ENCODE results near the gene FLOT1.
"Not testable (repeated sequence)": the region's sequence is repeated elsewhere in the genome, so short reads cannot be mapped to it uniquely, and the experiment has no call there.

Gene FLOT1

DNA sequence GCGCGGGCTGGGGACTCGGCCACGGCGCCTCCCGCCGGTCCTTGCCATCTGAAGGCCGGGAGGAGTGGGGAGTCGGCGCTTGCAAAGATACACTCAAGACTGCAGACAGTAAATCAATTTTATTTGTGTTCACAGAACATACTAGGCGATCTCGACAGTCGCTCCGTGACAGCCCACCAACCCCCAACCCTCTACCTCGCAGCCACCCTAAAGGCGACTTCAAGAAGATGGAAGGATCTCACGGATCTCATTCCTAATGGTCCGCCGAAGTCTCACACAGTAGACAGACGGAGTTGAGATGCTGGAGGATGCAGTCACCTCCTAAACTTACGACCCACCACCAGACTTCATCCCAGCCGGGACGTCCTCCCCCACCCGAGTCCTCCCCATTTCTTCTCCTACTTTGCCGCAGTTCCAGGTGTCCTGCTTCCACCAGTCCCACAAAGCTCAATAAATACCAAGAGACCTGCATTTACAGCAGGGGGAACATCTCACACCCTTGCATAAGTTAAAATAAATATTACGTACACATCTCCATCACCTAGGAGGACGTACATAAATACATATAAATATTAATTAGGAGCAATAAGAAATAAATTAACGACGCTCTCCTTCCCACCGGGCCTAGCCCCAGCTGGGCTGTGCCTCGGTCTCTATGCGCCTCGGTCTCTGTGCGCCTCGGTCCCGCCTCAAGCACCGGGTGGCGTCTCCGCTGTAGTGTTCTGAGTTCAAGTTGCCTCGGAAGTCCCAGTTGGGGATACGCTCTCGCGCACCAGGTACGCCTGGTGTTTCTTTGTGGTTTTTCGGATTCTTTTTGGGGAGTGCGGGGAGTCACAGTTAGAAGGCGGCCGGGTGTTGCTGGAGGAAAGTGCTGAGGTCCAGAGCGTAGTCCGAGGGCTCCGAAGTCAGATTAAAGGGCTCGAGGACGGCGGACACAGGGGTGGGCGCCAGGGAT lies 889 bp upstream of the FLOT1 start:
- DNase-seq, result no peak

DNA sequence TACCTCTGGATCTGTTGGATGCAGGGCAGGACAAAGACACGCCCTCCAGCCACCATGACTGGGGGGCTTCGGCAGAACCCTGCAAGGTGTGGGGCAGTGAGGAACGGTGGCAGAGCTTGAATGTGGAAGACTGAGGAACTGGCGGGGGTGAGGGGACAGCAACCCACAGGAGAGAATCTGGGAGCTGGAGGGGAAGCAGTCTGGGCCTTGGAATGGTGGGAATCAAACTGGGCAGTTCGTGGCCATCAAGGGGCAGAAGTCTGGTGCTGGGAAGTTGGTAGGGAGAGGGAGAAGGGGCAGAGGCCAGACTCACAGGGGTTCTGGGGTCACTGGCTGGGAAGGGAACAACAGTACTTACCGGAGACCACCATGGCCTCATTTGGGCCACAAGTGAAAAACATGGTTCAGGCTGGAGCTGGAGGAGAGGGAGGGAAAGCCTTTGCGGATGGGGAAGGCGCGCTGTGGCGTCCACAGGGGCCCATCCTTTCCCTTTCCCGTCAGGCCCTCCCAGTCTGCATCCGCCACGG lies 635 bp downstream of the FLOT1 start:
- DNase-seq, result no peak

DNA sequence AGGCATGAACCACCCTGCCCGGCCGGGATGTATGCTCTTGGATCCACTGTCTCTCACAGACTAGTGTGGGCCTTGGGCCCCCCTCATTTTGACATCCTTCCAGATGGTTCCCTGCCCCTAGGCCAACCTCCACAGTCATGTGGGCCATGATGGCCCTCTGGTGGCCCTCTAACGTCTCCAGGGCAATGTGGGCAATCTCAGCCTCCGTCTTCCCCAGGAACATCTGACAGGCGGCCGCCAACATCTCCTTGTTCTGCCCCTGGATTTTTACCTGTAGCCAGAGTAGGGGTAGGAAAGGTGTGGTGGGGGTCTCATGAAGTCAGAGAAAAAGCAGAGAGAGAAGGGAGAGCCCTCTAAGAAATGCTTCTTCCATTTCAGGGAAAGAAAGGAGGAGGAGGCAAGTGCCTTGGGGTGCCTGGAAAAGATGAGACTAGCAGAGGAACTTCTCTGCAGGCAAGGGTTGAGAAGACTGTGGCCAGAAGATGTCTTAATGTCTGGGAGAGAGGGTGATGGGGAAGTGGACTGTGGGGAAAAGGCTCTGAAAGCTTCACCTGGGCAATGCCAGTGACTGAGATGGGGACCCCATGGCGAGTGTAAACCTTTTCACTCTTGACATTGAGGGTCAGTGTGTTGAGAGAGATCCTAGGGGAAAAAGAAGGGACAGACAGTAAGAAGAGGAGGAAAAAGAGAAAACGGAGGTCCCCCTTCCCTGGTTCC lies 1.3 kb downstream of the FLOT1 start:
- no peak for DNase-seq

GRCh38 chr6:30740540-30740870 lies 2.0 kb downstream of the FLOT1 start:
- DNase-seq, result no peak

DNA sequence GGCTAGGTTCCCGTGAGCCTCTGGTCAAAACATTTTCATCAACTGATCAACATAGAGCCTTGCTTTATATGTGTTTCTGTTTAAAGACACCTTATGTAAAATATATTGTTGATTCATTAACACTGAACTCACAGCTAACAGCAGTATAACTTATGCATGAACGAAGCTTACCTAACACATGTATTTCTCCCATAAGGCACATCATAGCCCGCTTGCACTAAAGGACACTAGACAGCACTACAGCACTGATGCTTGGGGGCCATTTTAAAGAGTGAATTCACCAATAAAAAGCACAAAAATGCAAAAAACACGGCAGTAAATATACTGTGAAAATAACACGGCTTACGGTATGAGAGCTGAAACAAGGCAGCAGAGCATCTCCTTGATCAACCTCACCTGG lies 4.0 kb downstream of the FLOT1 start:
- DNase-seq, result no peak

GRCh38 chr6:30735668-30736314 lies 6.7 kb downstream of the FLOT1 start:
- peak; percentile 30 for DNase-seq

DNA sequence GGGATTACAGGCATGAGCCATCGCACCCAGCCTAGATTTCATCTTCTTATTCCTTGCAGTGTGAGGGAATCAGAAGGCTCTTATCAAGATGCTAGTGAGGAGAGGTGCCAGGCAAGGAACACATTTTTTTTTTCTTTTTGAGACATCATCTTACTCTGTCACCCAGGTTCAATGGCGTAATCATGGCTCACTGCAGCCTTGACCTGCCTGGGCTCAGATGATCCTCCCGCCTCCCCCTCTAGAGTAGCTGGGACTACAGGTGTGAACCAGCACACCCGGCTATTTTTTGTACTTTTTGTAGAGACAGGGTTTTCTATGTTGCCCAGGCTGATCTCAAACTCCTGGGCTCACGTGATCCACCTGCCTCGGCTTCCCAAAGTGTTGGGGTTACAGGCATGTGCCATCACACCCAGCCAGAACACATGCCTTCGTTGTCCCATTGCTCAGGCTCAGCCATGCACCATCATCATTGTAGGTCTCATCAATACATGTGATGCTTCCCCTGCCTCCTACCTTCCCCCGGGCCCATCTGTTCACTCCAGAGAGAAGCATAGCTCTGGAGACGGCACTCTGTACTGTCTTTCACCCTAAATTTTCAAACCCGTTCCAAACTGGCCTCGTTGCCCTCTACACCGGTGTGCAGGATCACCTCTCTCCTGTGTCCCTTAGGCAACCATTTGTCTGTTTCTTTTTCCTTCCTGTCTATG lies 10.1 kb downstream of the FLOT1 start:
- no peak for DNase-seq

- peak; percentile 65 for DNase-seq
Observed at GRCh38 chr6:30730601-30731435, 11.7 kb downstream of the FLOT1 start.

DNA sequence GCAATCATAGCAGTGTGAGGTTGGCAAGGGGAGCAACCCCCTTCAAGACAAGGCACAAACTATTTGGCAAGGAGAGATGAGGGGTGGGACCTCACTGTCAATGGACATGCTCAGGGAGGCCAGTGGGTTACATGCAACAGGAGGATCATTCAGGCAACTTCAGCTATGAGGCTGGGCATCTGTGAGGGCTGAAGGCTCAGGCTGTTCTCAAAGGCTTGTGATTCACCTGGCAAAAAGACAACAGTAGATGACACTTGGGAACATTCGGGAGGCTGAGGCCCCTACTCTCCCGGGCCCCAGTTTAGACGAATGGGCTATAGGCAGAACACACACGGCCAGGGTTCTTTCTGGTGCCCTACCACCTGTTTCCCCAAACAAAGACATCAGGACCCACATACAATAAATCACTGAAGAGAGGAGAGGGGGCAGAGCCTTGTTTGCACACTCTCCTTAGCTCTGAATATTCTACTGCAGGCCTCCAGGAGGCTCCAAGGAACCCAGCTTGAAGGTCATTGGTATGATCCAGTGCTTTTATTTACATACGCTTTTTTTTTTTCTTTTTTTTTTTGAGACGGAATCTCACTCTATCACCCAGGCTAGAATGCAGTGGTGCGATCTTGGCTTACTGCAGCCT lies 14.4 kb downstream of the FLOT1 start:
- DNase-seq, result peak; percentile 37

DNA sequence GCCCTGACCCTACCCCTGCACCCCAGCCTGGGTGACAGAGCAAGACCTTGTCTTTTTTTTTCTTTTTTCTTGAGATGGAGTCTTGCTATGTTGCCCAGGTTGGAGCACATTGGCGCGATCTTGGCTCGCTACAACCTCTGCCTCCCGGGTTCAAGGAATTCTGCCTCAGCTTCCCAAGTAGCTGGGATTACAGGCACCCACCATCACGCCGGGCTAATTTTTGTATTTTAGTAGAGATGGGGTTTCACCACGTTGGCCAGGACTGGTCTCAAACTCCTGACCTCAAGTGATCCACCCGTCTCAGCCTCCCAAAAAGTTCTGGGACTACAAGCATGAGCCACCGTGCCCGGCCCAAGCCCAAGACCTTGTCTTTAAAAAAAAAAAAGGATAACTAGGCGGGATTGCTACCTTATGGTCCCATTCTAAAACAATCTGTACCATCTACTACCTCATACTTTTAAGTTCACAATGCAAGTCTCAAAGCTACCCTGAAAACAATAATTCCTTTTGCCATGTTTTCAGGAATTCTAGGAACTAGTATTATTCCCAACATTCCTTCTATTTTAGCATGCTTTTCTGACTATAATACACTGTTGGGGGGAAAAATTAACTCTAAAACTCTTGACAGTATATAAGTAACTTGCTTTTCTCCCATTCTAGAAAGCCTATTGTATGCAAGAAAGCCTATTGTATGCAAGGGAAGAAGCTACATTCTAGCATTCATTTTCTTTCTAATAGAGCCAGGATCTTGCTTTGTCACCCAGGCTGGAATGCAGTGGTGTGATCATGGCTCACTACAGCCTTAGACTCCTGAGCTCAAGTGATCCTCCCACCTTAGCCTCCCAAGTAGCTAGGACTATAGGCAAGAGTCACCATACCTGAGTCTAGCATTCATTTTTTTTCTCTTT lies 15.7 kb downstream of the FLOT1 start:
- no peak for DNase-seq

DNA sequence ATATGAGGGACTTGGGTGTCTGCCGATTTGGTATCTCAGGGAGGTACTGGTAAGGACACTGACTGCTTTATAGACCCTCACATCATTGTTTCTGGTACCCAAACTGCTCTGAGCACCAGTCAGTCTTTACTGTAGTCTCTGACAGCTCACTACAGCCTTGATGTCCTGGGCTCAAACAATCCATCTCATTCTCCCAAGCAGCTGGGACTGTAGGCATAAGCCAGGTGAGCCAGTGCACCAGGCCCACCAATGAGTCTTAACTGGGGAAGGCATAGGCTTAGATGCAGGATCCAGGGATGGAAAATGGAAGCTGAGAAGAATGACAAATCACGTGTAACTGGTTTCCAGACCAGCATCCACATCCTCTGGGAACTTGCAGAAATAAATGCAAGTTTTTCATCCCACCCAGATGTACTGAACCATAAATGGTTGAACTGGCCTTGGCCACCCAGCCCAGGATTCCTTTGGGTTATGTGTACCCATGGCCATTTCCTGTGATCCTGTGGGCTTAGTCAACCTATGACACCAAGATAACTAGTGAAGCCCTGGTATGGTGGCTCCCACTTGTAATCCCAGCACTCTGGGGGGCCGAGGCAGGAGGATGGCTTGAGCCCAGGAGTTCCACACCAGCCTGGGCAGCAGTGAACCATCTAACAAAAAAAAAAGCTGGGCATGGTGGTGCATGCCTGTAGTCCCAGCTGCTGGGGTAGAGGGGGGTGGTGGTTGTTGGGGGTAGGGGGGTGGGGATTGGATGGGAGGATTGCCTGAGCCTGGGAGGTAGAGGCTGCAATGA lies 16.6 kb downstream of the FLOT1 start:
- DNase-seq, result peak; percentile 20

DNA sequence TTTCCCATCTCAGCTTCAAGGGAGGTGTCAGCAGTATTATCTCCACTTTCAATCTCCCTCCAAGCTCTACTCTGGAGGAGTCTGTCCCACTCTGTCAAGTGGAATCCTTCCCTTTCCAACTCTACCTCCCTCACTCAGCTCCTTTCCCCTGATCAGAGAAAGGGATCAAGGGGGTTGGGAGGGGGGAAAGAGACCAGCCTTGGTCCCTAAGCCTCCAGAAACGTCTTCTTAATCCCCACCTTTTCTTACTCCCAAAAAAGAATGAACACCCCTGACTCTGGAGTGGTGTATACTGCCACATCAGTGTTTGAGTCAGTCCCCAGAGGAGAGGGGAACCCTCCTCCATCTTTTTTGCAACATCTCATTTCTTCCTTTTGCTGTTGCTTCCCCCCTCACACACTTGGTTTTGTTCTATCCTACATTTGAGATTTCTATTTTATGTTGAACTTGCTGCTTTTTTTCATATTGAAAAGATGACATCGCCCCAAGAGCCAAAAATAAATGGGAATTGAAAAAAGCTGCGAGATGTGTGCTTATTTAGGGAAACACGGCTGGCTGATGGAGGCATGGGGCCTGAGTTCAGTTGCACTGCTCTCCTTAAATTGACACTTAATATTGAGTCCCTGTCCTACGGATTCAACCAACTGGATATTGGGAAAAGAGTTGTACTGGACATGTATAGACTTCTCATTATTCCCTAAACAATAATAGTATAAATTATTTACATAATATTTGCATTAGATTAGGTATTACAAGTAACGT lies 17.4 kb downstream of the FLOT1 start:
- DNase-seq, result no peak

DNA sequence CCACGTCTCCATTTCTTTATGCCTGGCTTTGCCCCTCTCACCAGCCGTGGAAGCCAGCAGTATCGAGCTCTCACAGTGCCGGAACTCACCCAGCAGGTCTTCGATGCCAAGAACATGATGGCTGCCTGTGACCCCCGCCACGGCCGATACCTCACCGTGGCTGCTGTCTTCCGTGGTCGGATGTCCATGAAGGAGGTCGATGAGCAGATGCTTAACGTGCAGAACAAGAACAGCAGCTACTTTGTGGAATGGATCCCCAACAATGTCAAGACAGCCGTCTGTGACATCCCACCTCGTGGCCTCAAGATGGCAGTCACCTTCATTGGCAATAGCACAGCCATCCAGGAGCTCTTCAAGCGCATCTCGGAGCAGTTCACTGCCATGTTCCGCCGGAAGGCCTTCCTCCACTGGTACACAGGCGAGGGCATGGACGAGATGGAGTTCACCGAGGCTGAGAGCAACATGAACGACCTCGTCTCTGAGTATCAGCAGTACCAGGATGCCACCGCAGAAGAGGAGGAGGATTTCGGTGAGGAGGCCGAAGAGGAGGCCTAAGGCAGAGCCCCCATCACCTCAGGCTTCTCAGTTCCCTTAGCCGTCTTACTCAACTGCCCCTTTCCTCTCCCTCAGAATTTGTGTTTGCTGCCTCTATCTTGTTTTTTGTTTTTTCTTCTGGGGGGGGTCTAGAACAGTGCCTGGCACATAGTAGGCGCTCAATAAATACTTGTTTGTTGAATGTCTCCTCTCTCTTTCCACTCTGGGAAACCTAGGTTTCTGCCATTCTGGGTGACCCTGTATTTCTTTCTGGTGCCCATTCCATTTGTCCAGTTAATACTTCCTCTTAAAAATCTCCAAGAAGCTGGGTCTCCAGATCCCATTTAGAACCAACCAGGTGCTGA lies 18.4 kb downstream of the FLOT1 start:
- not testable (repeated sequence) for DNase-seq

DNA sequence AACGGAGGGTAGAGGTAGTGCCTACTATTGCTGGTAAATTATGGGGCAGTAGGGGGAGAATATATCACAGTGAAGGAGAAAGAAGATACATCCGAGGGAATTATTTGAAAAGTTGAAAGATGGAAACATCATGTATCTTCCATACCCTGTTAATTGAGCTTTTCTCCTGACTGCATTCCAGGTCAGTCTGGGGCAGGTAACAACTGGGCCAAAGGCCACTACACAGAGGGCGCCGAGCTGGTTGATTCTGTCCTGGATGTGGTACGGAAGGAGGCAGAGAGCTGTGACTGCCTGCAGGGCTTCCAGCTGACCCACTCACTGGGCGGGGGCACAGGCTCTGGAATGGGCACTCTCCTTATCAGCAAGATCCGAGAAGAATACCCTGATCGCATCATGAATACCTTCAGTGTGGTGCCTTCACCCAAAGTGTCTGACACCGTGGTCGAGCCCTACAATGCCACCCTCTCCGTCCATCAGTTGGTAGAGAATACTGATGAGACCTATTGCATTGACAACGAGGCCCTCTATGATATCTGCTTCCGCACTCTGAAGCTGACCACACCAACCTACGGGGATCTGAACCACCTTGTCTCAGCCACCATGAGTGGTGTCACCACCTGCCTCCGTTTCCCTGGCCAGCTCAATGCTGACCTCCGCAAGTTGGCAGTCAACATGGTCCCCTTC lies 19.2 kb downstream of the FLOT1 start:
- not testable (repeated sequence) for DNase-seq

DNA sequence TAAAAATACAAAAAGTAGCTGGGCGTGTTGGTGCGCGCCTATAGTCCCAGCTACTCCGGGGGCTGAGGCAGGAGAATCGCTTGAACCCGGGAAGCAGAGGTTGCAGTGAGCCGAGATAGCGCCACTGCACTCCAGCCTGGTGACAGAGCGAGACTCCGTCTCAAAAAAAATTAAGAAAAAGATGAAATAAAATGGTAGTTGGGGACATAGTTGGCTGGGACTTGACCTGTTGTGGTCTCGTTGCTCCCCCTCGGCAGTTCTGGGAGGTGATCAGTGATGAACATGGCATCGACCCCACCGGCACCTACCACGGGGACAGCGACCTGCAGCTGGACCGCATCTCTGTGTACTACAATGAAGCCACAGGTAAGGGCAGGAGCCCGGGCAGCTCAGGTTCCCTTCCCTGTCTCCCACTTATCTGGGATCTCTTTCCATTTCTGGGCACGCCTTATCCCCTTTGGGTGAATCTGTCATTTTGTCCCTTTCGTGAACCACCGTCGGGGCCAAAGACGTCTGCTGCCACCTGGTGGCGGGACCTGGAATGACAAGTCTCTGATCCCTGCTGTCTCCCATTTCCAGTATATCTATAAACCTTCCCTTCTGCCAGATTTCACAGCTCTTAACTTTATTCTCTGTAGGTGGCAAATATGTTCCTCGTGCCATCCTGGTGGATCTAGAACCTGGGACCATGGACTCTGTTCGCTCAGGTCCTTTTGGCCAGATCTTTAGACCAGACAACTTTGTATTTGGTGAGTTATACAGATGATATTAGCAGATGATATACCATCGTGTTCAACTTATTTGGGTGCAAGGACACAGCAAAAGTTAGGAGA lies 20.0 kb downstream of the FLOT1 start:
- DNase-seq, result peak; percentile 72

- peak; percentile 30 for DNase-seq
Observed at GRCh38 chr6:30722025-30722279, 20.5 kb downstream of the FLOT1 start.
